Cardiac septum (tissue), 1 donor: ENCODE measurements around the gene LRRC3. TPM values are rescaled to one million over a fixed set of nuclear protein-coding genes. Genes with fewer than 3 reads are reported as not detected.

Experiments
- DNase-seq: peaks from one replicate; pipeline ENCODE4 v3.0.0-alpha.2; 2020; ENCODE audit warnings: low spot score
- intact Hi-C: fragments of 100-400 bp; cut with DNase I; formaldehyde crosslinking; loops from one replicate; pipeline ENCODE4 v1.14.0; 2022
- total RNA-seq: library from RNA; stranded (reverse); fragmentation: NEBNext Ultra II Directional; extraction: Animal tissue kit (Norgen Biotek cat#: 25700); gene quantifications from one replicate; pipeline ENCODE4 v1.2.1, GENCODE V29; 2021
- donor health status: DM: no; HTN: no; CAD: no.

The LRRC3 gene
- total RNA-seq, 1 donor from 2014 or later: 2.9 TPM

DNA sequence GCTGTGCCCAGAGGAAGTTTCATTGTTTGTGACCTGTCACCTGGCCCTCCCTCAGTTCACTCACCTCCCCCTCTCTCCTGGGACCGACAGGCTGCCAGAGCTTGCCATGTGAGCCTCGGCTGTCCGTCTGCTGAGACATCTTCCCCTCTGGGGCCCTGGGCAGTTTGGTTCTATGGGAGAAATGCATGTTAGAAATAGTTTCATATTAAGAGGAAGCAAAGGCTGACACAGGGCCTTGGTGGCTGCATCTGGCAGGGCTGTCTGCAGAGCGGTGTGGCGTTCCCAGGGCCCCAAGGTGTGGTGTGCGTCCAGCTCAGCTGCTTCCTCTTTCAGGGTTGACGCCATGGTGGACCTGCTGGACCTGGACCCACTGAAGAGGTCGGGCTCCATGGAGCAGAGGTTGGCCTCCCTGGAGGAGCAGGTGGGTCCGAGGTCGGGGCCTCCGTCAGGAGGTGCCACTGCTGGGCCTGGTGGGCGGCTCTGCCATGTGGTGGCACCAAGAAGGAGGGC, 31.9 kb upstream of the LRRC3 start:
- peak; percentile 66 for DNase-seq
- intact Hi-C loops: no loop called here

DNA sequence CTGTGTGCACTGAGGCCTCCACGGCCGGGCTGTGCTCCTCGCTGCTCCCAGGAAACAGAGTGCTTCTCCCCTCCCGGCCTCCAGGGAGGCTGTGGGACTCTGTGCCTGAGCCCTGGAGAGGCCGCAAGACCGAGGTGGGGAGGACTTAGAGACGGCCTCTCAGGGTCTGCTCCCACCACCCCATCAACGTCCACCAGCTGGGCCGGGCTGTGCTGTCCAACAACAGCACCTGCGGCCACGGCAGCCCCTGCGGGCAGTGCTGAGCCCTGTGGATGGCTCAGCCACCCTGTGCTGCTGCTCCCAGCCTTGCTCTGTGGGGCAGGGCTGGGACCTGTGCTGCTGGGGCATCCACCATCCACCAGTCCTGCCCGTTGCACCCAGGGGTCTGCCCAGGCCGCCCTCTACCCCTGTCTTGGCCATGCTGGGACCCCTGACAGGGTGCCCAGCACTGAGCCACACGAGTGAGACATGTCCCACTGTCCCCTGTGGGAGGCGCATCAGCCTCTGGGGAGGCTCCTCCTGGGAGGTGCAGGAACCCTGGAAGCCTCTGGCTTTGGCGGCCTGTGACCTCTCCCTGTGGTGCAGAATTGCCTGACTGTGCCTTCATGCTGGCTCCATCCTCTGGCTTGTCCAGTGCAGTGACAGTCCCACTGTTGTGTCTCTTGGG, 31.2 kb upstream of the LRRC3 start:
- DNase-seq: peak; percentile 53
- intact Hi-C loops: no loop called here

DNA sequence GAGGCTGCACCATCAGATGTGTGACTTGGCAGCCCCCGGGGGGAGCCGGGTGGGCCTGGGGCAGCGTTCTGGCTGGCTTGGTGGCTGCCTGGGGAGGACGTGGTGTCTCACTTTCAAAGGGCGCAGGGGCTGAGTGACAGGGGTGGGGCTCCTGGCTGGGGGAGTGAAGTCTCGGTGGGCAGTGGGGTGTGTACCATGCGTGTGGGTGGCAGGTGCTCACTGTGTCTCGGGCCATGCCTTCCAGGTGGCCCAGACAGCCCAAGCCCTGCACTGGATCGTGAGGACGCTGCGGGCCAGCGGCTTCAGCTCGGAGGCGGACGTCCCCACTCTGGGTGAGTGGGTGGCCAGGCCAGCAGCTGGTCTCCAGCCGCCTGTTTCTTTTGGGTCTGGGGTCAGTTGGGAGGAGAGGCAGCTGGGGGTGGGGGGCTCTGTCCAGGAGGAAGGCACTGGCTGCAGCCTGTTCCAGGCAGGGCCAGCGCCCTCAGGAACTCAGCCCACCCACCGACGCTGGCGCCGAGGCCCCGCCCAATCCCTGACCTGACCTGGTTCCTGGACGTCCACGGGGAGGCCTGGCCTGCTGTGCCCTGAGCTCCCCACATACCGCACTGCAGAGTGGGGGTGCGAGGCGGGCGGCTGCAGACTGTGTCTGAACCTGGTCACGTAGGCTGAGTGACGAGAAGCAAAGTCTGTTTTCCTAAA, 30.6 kb upstream of the LRRC3 start:
- intact Hi-C loops: no loop called here
- DNase-seq: peak; percentile 63

DNA sequence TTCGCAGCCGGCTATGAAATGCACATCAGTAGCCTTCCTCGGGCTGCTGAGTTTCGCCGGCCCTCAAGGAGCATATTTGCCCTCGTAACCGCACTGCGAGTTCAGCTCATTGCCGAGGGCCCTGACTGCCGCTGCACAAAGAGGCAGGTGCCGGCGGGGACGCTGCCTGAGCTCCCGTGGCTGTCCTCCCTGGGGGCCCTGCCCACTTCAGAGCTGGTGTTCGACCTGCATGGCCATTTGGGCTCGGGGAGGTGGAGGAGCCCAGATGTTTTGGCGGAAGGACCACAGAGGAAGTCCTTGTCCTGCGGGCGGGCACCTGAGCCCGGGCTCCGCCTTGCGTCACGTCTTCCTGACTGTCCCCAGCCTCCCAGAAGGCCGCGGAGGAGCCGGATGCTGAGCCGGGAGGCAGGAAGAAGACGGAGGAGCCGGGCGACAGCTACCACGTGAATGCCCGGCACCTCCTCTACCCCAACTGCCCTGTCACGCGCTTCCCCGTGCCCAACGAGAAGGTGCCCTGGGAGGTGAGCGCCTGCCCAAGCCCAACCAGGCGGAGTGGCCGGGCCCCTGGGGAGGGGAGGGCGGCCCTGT, 29.9 kb upstream of the LRRC3 start:
- intact Hi-C loops: no loop called here
- peak; percentile 69 for DNase-seq

DNA sequence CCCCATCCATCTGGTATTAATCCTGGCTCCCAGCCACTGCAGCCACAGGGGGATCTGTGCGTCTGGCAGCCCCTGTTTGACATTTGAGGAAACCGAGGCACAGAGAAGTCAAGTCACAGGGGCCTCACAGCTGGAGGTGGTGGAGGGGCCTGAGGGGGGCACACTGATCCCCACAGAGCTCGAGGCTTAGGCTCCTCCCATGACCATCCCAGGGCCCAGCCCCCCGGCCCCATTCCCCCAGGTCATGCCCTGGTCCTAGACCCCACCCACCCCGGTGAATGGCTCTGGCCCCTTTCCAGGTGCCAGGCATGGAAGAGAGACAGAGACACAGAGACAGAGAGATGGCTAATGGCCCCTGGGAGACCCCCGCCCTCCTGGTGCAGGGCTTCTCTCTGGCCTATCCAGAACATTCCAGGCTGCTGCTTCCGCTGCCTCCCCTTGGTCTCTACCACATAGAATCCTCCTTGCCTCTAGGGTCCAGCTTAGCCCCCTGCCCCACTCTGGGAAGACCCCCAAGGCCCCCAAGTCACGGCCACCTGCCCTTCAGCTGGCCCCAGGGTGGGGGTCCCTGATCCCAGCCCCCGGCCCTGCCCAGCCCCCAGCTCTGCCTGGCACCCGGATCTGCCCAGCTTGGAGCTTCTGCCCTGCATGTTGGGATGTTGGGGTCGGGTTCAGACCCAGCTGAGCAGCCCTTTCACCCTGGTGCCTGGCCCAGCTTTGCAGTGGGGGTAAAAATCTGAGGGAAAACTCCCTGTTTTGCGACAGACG, 29.2 kb upstream of the LRRC3 start:
- DNase-seq: peak; percentile 26
- intact Hi-C loops: no loop called here

DNA sequence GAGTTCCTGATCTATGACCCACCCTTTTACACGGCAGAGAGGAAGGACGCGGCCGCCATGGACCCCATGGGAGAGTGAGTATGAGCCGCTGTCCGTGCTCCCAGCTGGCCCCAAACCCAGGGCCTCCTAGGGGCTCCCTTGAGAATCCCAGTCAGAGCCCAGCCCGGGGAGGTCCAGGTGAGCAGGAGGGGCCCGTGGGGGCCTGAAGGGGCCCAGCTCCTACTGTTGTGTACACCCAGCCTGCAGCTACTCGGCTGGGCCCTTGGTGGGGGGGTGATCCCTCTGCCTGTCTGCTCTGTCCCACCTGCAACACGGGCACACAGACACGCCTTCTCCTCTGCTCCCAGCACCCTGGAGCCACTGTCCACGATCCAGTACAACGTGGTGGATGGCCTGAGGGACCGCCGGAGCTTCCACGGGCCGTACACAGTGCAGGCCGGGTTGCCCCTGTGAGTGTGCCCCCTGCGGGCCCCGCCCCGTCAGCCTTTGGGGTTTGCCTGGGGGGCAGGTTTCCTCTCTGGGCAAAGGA, 28.6 kb upstream of the LRRC3 start:
- intact Hi-C loops: no loop called here
- peak; percentile 67 for DNase-seq

DNA sequence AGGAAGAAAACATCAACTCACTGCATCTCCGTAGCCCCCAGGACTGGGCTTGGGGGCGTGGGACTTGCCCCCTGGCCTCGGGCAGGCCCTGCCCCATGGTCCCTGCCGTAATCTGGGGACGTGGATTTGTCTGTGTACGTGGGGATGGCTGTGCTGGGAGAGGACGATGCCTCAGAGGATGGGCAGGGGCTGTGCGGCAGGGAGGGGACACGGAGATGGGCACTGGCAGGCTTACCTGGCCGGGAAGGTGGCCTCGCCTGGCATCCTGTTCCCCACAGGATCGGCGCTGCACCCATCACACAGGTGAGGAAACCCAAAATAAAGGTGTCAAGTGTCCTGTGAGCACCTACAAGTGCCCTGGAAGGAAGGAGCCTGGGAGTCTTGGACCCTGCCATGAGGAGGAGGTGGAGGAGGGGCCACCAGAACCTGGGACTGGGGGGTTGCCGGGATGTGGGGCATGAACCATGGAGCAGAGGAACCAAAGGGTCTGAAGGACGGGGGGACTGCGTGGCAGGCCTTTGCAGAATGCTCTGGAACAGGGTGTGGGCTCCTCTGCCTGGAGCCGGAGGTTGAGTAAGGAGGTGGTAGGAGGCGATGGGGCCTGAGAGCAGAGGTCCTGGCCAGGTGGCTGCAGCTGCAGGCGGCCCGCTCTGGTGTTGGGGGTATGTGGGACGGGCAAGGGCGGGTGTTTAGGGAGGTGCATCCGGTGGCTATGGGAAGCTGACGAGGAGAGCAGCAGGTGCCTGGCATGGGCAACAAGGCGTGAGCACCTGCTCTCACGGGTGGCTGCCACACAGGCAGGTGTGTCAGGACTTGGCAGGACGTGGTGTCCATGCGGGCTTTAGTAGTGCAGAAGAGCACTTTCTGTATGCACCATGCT, 27.8 kb upstream of the LRRC3 start:
- peak; percentile 66 for DNase-seq
- intact Hi-C loops: no loop called here

DNA sequence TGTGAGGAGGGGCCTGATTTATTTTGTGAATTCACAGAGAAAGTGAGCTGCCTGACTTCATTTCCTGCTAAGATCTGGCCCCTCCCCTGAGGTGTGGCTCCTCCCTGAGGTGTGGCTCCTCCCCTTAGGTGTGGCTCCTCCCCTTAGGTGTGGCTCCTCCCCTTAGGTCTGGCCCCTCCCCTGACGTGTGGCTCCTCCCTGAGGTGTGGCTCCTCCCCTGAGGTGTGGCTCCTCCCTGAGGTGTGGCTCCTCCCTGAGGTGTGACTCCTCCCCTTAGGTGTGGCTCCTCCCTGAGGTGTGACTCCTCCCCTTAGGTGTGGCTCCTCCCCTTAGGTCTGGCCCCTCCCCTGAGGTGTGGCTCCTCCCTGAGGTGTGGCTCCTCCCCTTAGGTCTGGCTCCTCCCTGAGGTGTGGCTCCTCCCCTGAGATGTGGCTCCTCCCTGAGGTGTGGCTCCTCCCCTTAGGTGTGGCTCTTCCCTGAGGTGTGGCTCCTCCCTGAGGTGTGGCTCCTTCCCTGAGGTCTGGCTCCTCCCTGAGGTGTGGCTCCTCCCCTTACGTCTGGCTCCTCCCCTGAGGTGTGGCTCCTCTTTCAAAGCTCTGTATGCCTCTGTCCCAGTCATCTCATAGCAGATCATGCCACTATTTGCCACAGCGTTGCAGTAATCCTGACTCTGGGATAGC, 26.9 kb upstream of the LRRC3 start:
- DNase-seq: peak; percentile 72
- intact Hi-C loops: no loop called here

DNA sequence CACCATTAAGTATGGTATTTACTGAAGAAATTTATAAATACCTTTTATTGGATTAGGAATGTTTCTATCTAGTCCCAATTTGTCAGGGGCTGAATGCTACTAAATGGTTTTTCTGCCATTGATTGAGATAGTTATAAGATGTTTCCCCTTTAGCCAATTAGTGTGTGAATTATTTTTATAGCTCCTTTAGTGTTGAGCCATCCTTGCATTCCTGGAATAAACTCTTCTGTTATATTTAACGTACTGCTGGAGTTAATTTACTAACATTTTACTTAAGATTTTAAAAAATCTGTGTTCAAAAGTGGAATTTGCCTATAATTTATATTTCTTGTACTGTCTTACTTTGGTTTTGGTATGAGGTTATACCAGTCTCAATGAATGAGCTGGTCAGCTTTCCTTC, 25.4 kb upstream of the LRRC3 start:
- intact Hi-C loops: no loop called here
- no peak for DNase-seq

DNA sequence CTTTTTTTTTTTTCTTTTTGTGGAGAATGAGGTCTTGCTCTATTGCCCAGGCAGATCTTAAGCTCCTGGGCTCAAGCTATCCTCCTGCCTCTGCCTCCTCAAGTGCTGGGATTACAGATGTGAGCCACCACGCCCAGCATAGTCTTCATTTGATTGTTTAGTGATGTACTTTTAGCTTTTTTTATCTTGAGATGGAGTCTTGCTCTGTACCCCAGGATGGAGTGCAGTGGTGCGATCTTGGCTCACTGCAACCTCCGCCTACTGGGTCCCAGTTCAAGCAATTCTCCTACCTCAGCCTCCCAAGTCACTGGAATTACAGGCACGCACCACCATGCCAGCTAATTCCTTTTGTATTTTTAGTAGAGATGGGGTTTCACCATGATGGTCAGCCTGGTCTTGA, 24.0 kb upstream of the LRRC3 start:
- intact Hi-C loops: no loop called here
- DNase-seq: no peak

DNA sequence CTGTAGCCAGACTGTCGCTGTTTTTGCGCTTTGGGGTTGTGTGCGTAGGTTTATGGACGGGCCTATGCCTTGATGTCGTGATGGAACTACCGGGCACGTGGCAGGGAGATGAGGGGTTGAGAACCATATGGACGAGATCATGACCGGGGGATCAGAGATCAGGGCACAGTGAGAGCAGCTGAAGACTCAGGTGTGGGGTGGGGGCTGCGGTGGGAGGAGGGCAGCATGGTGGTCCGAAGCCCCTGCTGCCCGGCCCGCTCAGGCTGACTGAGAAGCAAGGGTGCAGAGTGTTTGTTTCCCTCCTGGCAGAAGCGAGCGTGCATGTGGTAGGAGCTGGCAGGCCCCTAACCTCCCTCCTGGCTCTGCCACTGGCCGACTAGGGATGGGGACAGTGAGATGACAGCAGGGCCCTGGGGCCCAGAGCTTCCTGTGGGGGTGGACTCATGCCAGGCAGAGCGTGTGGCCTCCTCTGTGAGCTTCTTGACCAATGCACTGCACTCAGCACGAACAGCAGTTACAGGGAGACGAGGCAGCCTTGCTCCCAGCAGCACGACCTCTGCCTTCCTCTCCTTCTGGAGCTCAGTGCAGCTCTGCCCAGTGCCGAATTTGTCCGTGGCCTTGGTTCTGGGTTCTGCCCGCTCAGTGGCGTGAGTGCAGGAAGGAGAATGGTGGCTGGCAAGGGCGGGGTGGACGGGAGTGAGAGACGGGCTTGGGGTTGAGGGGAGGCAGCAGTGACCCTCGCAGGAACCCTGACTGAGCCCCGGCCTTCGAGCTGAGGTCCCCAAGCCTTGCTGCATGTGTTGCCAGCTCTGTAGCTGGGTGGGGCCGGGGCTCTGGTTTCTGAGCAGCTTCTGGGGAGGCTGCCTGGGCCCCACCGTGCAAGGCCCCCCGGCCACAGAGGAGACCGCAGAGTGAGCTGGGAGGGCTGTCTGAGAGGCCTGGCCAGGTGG, 22.2 kb upstream of the LRRC3 start:
- intact Hi-C loops: no loop called here
- DNase-seq: peak; percentile 70

DNA sequence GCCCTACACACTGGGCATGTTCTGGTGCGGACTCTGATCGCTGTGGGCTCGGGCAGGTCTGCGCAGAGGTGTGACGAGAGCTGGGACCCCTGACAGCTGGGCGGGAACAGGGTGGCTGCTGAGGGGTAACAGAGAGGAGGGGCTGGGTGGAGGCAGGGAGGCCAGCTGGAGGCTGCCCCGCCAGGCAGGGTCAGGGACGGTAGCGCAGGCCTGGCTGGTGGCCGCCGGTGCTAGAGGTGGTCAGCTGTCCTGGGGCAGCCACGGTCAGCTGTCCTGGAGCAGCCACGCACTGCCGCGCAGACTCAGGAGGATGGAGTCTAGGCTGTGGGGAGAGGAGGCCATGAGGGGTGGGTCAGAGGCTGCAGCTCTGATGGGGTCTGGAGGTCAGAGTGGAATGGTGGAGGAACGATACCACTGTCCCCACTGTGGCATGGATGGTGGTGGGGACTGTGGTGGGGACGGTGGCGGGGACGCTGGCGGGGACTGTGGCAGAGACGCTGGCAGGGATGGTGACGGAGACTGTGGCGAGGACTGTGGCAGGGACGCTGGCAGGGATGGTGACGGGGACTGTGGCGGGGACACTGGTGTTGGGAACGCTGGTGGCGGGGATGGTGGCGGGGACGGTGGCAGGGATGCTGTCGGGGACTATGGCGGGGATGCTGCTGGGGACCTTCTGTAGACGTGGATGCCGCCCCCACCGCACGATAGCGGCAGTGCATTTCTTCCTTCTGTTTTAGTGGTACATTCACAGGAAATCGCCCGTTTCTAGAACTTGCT, 21.3 kb upstream of the LRRC3 start:
- DNase-seq: peak; percentile 55
- intact Hi-C loops: no loop called here

DNA sequence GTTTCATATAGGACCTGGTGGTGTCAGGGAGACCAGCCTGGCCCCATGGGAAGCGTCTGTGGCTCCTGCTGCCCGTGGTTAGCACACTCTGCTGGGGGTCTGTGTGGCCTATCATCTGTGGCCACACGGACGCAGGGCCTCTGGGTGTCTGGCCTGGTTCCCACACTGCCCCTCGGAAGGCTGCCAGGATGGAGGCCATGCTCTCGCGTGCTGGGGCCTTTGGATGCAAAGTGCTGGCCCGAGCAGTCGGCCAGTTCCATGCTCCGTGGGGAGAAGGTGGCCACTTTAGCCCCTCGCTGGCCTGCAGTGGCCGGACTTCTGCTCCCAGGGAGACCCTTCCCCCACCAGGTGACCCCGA, 20.8 kb upstream of the LRRC3 start:
- DNase-seq: peak; percentile 61
- intact Hi-C loops: no loop called here

DNA sequence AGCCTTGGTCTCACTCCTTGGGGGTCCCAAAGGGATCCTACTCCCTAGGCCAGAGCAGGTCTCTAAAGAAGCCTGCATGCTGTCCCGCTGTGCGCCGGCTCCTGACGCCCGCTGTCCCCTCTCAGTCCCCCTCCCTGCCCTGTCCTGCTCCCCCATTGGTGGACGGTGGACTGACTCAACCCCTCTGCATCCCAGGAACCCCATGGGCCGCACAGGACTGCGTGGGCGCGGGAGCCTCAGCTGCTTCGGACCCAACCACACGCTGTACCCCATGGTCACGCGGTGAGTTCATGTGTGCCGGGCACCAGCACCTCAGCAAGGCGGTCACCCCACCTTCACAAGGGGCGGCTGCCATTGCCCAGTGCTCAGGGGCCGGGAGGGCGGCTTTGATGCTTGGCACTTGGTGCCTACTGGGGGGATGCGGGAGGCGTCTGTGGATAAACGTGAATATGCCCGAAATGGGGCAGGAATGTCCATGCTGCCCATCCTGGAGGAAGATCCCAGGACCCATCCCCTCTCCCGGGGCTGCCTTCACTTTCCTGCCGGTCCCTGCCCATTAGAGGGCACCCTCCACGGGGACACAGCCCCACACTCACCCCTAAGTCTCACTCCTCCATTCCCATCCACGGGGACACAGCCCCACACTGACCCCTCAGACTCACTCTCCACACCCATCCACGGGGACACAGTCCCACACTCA, 20.2 kb upstream of the LRRC3 start:
- DNase-seq: peak; percentile 38
- intact Hi-C loops: no loop called here

DNA sequence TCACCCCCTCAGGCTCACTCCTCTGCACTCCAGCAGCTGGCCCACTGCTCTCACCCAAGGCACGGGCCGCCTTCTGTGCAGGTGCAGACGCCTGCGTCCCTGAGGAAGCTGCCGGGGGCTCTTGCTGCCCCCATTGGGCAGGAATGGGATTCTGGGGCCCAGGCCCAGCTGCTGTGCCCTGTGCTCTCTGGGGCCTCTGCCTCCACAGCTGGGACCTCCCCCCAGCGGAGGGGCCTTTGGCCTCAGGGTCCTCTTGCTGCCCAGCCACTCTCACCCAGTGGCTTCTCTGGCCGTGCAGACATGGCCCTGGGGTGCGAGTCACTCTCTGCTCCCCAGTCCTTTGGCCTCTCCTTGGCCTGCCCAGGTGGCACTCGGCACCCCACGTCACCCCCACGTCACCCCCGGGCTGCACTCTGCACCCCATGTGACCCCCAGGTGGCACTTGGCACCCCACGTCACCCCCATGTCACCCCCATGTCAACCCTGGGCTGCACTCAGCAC, 19.1 kb upstream of the LRRC3 start:
- DNase-seq: peak; percentile 38
- intact Hi-C loops: no loop called here

DNA sequence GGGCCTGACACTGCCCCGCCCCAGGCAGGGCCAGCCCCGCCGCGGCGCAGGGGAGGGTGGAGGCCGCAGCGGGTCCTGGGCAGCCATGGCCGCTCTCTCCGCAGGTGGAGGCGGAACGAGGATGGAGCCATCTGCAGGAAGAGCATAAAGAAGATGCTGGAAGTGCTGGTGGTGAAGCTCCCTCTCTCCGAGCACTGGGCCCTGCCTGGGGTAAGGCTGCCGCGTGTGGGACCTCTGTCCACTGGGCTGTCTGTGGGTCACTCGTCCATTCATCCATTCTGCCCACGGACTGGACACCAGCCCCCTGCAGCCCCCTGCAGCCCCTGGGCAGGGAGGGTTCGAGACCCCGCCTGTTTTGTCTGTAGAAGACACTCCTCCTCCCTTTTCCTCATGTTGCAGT, 18.4 kb upstream of the LRRC3 start:
- peak; percentile 61 for DNase-seq
- intact Hi-C loops: no loop called here
